Osteocyte (in vitro differentiated cells): ENCODE results near the gene CRB1. TPM values are rescaled to one million over a fixed set of nuclear protein-coding genes. Genes with fewer than 3 reads are reported as not detected.

Experiments used
- DNase-seq: peaks from one replicate; pipeline ENCODE4 v3.0.0; 2021; ENCODE audit warnings: mixed read lengths; ENCODE audit not compliant: unreplicated experiment; ENCODE audit errors: extremely low spot score
- H3K27ac Mint-ChIP-seq: one replicate; pipeline ENCODE4 v1.8.0; 2021; ENCODE audit warnings: mild to moderate bottlenecking, mixed read lengths; ENCODE audit not compliant: unreplicated experiment
- H3K27me3 Mint-ChIP-seq: one replicate; pipeline ENCODE4 v1.8.0; 2021; ENCODE audit warnings: mixed read lengths; ENCODE audit not compliant: unreplicated experiment
- H3K36me3 Mint-ChIP-seq: one replicate; pipeline ENCODE4 v1.8.0; 2021; ENCODE audit warnings: mixed read lengths; ENCODE audit not compliant: unreplicated experiment
- H3K4me1 Mint-ChIP-seq: one replicate; pipeline ENCODE4 v1.8.0; 2021; ENCODE audit warnings: mixed read lengths; ENCODE audit not compliant: unreplicated experiment
- H3K4me3 Mint-ChIP-seq: one replicate; pipeline ENCODE4 v1.8.0; 2021; ENCODE audit warnings: mild to moderate bottlenecking, moderate library complexity, mixed read lengths; ENCODE audit not compliant: unreplicated experiment
- H3K9me3 Mint-ChIP-seq: one replicate; pipeline ENCODE4 v1.8.0; 2021; ENCODE audit warnings: mixed read lengths; ENCODE audit not compliant: unreplicated experiment
- CTCF ChIP-seq: fragments of 200-600 bp; sonication (generic); IDR thresholded peaks from 2 replicates; pipeline ENCODE4 v1.5.0; 2021; ENCODE audit warnings: antibody characterized with exemption, mild to moderate bottlenecking, moderate library complexity
- total RNA-seq: library from RNA; stranded (reverse); gene quantifications from 2 replicates; pipeline ENCODE4 v1.2.1, GENCODE V29; 2021

Gene CRB1
- total RNA-seq, 1 donor from 2014 or later = not detected

- H3K36me3 Mint-ChIP-seq = no peaks in the 10 kb centered on the region
- no peak for TF ChIP-seq CTCF
- DNase-seq = no peak
- no peak overlapping the region for H3K27ac Mint-ChIP-seq
- no peak overlapping the region for H3K4me3 Mint-ChIP-seq
- no peaks in the 10 kb centered on the region for H3K27me3 Mint-ChIP-seq
- no peaks in the 10 kb centered on the region for H3K9me3 Mint-ChIP-seq
- no peaks in the 10 kb centered on the region for H3K4me1 Mint-ChIP-seq
Observed at GRCh38 chr1:197225611-197226010, 42.4 kb upstream of the CRB1 start.

- Mint-ChIP-seq H3K27me3 (peaks cover 5% of the 10 kb centered on the region), H3K9me3 (no peaks in the 10 kb centered on the region), H3K4me3 (no peak overlapping the region), H3K36me3 (no peaks in the 10 kb centered on the region), H3K4me1 (no peaks in the 10 kb centered on the region), H3K27ac (no peak overlapping the region)
- no peak for TF ChIP-seq CTCF
- DNase-seq = no peak
Observed at GRCh38 chr1:197234581-197234980, 33.5 kb upstream of the CRB1 start.

GRCh38 chr1:197235355-197235754 lies 32.7 kb upstream of the CRB1 start:
- Mint-ChIP-seq H3K27me3 (peaks cover 5% of the 10 kb centered on the region), H3K9me3 (no peaks in the 10 kb centered on the region), H3K36me3 (no peaks in the 10 kb centered on the region), H3K27ac (no peak overlapping the region), H3K4me1 (no peaks in the 10 kb centered on the region), H3K4me3 (no peak overlapping the region)
- DNase-seq = no peak
- no peak for TF ChIP-seq CTCF

- Mint-ChIP-seq H3K27ac (no peak overlapping the region), H3K27me3 (peaks cover 27% of the 10 kb centered on the region), H3K36me3 (no peaks in the 10 kb centered on the region), H3K4me1 (no peaks in the 10 kb centered on the region), H3K4me3 (no peak overlapping the region), H3K9me3 (no peaks in the 10 kb centered on the region)
- TF ChIP-seq CTCF = no peak
- no peak for DNase-seq
Observed at GRCh38 chr1:197247465-197247864, 20.6 kb upstream of the CRB1 start.

- Mint-ChIP-seq H3K27ac (no peak overlapping the region), H3K36me3 (no peaks in the 10 kb centered on the region), H3K4me1 (no peaks in the 10 kb centered on the region), H3K27me3 (peaks cover 12% of the 10 kb centered on the region), H3K9me3 (no peaks in the 10 kb centered on the region), H3K4me3 (no peak overlapping the region)
- DNase-seq = no peak
- no peak for TF ChIP-seq CTCF
Observed at GRCh38 chr1:197249324-197249723, 18.7 kb upstream of the CRB1 start.
